Adipocyte (in vitro differentiated cells): ENCODE measurements around the gene IL1RAPL1.
A peak's percentile ranks its signal among the peaks of the same experiment; 100 is the strongest.

Experiments used
- DNase-seq: peaks from one replicate; pipeline ENCODE4 v3.0.0-alpha.2; 2015; ENCODE audit warnings: low read depth
- H3K27me3 ChIP-seq: replicated peaks from 2 replicates; pipeline ENCODE4 v1.7.0; 2013; ENCODE audit warnings: mild to moderate bottlenecking, low read length, moderate library complexity; ENCODE audit not compliant: control insufficient read depth, insufficient read depth
- H3K36me3 ChIP-seq: 2 replicates; pipeline ENCODE4 v1.7.0; 2013; ENCODE audit warnings: low read length, mild to moderate bottlenecking, moderate library complexity; ENCODE audit not compliant: control insufficient read depth, insufficient read depth, severe bottlenecking
- H3K4me1 ChIP-seq: 2 replicates; pipeline ENCODE4 v1.7.0; 2013; ENCODE audit warnings: mild to moderate bottlenecking, low read length, moderate library complexity; ENCODE audit not compliant: control insufficient read depth, insufficient read depth
- H3K4me3 ChIP-seq: 2 replicates; pipeline ENCODE4 v1.7.0; 2013; ENCODE audit warnings: mild to moderate bottlenecking, low read length, moderate library complexity
- H3K9ac ChIP-seq: 2 replicates; pipeline ENCODE4 v1.7.0; 2013; ENCODE audit warnings: mild to moderate bottlenecking, low read length, moderate library complexity
- H3K9me3 ChIP-seq: 2 replicates; pipeline ENCODE4 v1.7.0; 2013; ENCODE audit warnings: mild to moderate bottlenecking, low read length, moderate library complexity; ENCODE audit not compliant: control insufficient read depth

The IL1RAPL1 gene

DNA sequence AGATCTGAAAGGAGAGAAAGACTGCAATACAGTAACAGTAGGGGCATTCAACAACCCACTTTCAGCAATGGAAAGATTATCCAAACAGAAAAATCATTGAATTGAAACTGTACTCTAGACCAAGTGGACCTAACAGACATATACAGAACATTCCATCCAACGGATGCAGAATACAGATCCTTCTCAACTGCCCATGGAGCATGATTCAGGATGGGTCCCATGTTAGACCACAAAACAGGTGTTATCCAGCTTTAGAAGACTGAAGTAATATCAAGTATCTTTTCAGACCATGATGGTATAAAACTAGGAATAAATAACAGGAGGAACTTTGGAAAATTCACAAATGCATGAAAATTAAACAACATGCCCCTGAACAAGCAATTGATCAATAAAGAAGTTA, 1060.9 kb downstream of the IL1RAPL1 start:
- Histone ChIP-seq H3K9me3 (peaks cover 12% of the 10 kb centered on the region), H3K4me1 (peaks cover 5% of the 10 kb centered on the region), H3K36me3 (no peaks in the 10 kb centered on the region), H3K27me3 (no peaks in the 10 kb centered on the region), H3K4me3 (no peak overlapping the region), H3K9ac (no peak overlapping the region)
- DNase-seq, result no peak

DNA sequence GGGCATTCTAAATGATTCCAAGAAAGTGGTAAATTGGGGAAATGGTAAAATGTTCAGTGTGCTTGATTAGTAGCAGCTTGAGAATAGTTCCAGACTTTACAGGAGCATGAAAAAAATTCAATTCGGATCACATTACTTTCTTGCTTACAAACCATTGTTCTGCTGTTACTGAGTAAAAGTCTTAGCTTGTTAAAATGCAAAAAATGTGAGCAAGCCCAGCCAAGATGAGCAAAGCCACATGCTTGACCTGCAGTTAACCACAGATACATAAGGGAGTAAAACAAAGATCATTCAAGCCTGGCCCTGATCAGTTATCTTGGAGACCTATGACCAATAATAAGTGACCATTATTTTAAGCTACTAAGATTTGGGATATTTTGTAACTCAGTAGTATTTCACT, 1065.2 kb downstream of the IL1RAPL1 start:
- H3K4me1 ChIP-seq, result peaks cover 5% of the 10 kb centered on the region
- no peak overlapping the region for H3K4me3 ChIP-seq
- H3K9ac ChIP-seq, result no peak overlapping the region
- no peaks in the 10 kb centered on the region for H3K36me3 ChIP-seq
- peaks cover 6% of the 10 kb centered on the region for H3K9me3 ChIP-seq
- peak; percentile 65 for DNase-seq
- H3K27me3 ChIP-seq, result no peaks in the 10 kb centered on the region

DNA sequence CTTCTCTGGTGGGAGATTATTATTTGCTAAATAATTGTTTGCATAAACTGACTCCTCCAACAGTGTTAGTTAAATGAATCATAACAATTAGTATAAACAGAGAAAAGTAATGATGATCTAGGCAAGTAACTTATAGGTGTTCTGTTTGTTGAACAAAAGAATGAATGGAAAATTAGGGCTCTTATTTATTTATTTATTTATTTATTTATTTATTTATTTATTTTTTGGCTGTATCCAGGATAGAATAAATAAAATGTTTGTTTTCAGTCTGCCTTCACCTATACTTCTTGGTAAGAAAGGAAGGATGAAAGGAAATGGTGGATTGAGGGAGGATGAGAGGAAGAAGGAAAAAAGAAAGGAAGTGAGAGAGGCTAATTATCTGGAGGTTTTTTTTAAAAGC, 1066.5 kb downstream of the IL1RAPL1 start:
- no peak overlapping the region for H3K9ac ChIP-seq
- no peak overlapping the region for H3K4me3 ChIP-seq
- peaks cover 5% of the 10 kb centered on the region for H3K4me1 ChIP-seq
- H3K36me3 ChIP-seq, result no peaks in the 10 kb centered on the region
- no peaks in the 10 kb centered on the region for H3K27me3 ChIP-seq
- DNase-seq, result no peak
- peaks cover 6% of the 10 kb centered on the region for H3K9me3 ChIP-seq

DNA sequence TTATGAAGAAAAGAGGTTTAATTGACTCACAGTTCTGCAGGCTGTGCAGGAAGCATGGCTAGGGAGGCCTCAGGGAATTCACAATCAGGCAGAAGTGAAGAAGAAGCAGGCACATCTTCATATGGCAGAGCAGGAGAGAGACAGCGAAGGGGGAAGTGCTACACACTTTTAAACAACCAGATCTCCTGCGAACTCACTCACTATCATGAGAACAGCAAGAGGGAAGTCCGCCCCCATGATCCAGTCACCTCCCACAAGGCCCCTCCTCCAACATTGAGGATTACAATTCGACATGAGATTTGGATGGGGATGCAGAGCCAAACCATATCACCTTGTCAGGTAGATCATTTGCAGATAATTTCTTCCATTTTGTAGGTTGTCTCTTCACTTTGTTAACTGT, 1072.7 kb downstream of the IL1RAPL1 start:
- no peak overlapping the region for H3K9ac ChIP-seq
- peaks cover 18% of the 10 kb centered on the region for H3K4me1 ChIP-seq
- no peaks in the 10 kb centered on the region for H3K27me3 ChIP-seq
- H3K9me3 ChIP-seq, result no peaks in the 10 kb centered on the region
- H3K4me3 ChIP-seq, result no peak overlapping the region
- no peaks in the 10 kb centered on the region for H3K36me3 ChIP-seq
- DNase-seq, result no peak

DNA sequence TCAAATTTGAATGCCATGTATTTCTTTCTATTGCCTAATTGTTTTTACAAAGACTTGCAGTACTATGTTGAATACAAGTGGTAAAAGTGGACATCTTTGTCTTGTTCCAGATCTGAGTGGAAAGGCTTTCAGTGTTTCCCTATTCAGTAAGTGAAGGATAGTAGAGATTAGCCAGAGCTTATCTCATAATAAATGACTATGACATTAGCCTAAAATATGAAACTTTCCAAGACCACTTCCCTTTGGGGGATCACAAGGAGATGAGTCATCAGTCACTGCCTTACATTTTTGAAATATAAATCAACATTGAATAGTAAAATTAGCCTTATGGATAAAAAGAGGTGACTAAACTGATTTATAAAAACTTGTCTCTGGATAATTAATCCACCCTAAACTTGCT, 1074.0 kb downstream of the IL1RAPL1 start:
- H3K4me3 ChIP-seq, result no peak overlapping the region

DNA sequence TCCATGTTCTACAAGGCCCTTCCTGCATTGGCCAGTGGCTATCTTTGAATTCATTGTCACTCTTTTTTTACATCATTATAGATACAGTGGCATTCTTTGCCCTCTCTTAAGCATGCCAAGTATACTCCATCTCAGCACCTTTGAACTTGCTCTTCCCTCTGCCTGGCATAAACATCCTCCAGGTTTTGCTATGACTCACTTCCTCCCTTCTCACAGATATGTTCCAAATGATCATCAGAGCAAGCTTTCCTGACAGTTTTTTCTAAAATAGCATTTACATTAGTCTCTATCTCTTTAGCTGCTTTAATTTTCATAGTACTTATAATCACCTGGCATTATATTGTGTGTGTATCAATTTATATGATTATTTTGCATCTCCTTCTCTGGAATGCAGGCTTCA, 1074.9 kb downstream of the IL1RAPL1 start:
- Histone ChIP-seq H3K9ac (no peak overlapping the region), H3K4me3 (no peak overlapping the region), H3K27me3 (no peaks in the 10 kb centered on the region), H3K4me1 (peaks cover 18% of the 10 kb centered on the region), H3K36me3 (no peaks in the 10 kb centered on the region), H3K9me3 (no peaks in the 10 kb centered on the region)
- DNase-seq, result peak; percentile 29

More for the DNA sequence above, 1074.0 kb downstream of the IL1RAPL1 start:
- no peaks in the 10 kb centered on the region for H3K9me3 ChIP-seq
- no peaks in the 10 kb centered on the region for H3K36me3 ChIP-seq
- H3K9ac ChIP-seq, result no peak overlapping the region
- DNase-seq, result peak; percentile 13
- H3K4me1 ChIP-seq, result peaks cover 18% of the 10 kb centered on the region
- H3K27me3 ChIP-seq, result no peaks in the 10 kb centered on the region

DNA sequence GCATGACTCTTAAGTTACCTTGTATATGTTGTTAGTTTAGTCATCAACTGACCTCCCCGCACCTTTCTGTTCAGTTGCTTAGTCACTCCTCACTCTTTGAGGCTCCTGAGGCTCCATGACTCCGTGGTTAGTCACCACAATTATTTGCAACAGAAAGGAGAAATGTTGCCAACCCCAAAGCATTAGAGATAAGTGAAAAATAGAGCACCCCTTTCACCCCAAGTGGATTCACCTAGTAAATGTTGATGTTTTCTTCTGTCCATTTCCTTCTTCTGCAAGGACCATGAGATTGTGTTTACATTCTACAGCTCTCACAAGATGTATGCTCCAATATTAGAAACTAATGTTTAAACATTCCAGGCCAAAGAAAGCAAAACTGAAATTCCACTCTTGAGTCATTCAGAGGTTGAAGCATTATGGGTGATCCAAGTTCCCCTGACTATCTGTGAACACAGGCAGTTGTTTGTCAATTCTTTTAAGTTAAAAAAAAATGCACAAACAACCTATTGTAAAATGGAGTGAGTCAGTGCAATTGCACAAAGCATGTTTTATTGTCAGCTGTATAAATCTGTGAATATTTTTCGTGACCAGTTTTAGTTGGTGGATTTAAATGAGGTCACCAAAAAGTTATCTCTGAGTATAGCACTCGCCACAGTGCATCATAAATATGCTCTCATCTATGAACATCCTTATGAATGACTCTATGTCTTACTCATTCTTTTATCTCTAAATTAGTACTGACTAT, 1075.7 kb downstream of the IL1RAPL1 start:
- Histone ChIP-seq H3K36me3 (no peaks in the 10 kb centered on the region), H3K9me3 (no peaks in the 10 kb centered on the region), H3K9ac (no peak overlapping the region), H3K4me3 (peak overlapping the region; percentile 9), H3K4me1 (peaks cover 18% of the 10 kb centered on the region), H3K27me3 (no peaks in the 10 kb centered on the region)
- DNase-seq, result peak; percentile 69

DNA sequence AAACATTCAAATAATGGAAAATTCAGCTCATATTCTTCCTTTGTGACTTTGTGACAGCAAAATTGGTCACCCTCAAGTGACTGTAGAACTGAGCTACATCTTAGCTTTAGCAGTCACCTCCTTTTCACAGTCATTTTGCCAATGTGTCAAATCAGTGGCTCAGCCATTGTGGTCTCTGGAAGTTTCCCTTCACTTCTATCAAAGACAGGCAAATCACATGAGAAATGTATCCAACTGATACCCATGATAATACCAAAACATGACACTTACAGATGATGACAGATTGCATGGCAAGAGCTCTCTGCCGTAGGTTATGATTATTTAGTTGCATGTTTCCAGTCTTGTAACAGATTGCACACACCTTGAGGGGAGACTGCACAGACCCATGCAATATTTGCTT, 1078.3 kb downstream of the IL1RAPL1 start:
- Histone ChIP-seq H3K4me1 (peaks cover 18% of the 10 kb centered on the region), H3K36me3 (no peaks in the 10 kb centered on the region), H3K27me3 (no peaks in the 10 kb centered on the region), H3K4me3 (no peak overlapping the region), H3K9ac (no peak overlapping the region), H3K9me3 (no peaks in the 10 kb centered on the region)
- DNase-seq, result no peak

DNA sequence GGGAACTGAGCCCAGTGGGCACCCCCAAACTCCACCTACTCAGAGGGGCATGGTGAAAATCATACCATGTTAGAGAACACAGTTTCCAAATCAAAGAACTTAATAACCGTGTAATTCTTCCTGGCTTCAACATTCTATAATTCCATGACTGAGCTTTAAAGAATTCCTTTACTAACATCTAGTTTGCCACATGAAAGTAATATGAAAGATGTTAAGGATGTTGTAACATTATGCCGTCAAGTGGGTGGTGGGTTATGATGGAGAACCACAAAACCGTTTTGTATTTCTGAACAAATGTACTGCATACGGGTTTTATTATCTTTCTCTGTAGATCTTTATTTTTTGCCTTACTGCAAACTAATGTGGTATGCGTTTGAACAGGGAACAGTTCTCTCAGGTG, 1079.1 kb downstream of the IL1RAPL1 start:
- Histone ChIP-seq H3K27me3 (no peaks in the 10 kb centered on the region), H3K4me3 (no peak overlapping the region), H3K36me3 (no peaks in the 10 kb centered on the region), H3K9ac (no peak overlapping the region), H3K4me1 (peaks cover 18% of the 10 kb centered on the region), H3K9me3 (no peaks in the 10 kb centered on the region)
- peak; percentile 79 for DNase-seq

DNA sequence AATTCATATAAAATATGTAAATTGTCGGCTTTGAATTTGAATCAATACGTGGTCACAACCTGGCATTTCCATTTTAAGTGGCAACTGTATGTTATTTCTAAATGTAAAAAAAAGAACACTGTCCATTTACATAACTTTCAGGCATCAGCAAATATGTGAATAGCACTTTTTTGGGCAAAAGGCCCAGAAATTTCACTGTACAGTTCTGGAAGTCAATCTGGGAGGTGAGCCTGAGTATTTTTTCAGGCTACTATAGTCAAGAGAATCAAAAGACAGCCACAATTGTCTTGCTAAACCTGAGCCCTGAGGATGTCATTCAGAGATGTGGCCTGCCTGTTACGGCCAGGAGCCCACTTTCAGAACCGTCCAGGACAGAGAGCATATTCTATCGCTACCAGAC, 1084.2 kb downstream of the IL1RAPL1 start:
- Histone ChIP-seq H3K36me3 (no peaks in the 10 kb centered on the region), H3K9me3 (no peaks in the 10 kb centered on the region), H3K4me1 (no peaks in the 10 kb centered on the region), H3K9ac (no peak overlapping the region), H3K4me3 (no peak overlapping the region), H3K27me3 (no peaks in the 10 kb centered on the region)
- peak; percentile 47 for DNase-seq

DNA sequence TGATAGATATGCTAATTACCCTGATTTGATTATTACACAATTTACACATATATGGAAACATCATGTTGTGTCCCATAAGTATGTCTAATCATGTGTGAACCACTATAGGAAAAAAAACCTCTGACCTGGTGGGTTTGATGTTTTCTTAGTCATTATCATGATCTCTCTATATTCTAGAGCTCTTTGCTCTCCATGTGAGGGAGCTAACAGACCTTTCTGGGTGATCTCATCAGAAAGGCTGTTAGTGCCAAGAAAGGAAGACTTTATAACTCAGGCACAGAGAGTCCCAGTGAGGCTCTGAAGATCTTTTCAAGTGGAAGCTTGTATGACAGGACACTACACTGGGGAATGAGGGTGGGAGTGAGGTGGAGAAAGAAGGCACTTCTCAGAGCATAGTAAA, 1100.4 kb downstream of the IL1RAPL1 start:
- no peaks in the 10 kb centered on the region for H3K9me3 ChIP-seq
- peak; percentile 42 for DNase-seq
- H3K4me1 ChIP-seq, result peaks cover 5% of the 10 kb centered on the region

DNA sequence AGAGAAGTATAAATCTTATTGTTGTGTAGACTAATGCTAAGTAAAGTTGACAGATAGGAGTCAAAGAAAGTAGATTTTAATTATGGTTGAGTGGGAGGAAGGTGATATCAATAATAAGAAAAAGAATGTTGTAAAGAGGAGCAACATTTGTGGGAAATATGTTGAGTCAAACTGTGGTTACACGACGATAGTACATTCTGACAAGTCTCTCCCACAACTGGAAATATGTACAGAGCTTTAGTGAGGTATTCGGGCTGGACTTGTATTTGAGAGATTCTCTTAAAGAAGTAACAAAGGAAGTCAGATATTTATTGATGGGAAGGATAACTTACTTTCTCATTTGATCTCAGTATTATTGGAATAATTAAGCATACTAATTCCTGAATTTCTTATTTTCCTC, 1102.8 kb downstream of the IL1RAPL1 start:
- H3K36me3 ChIP-seq, result no peaks in the 10 kb centered on the region
- no peak overlapping the region for H3K4me3 ChIP-seq
- no peaks in the 10 kb centered on the region for H3K9me3 ChIP-seq
- H3K4me1 ChIP-seq, result peaks cover 5% of the 10 kb centered on the region
- DNase-seq, result peak; percentile 35
- H3K27me3 ChIP-seq, result peaks cover 4% of the 10 kb centered on the region
- H3K9ac ChIP-seq, result no peak overlapping the region

More for the DNA sequence above, 1100.4 kb downstream of the IL1RAPL1 start:
- no peaks in the 10 kb centered on the region for H3K36me3 ChIP-seq
- no peak overlapping the region for H3K9ac ChIP-seq
- no peak overlapping the region for H3K4me3 ChIP-seq
- no peaks in the 10 kb centered on the region for H3K27me3 ChIP-seq
